DOHH2 (cell line): ENCODE data around the gene IFT122.

ENCODE experiments used
- H3F3A ChIP-seq: fragments of 200-600 bp; sonication (generic), shearing (Covaris generic); 2 replicates; pipeline ENCODE4 v1.6.0; 2016; ENCODE audit warnings: antibody characterized with exemption, mild to moderate bottlenecking; ENCODE audit not compliant: control insufficient read depth, insufficient read depth
- H3K27ac ChIP-seq: fragments of 200-600 bp; sonication (generic); 2 replicates; pipeline ENCODE4 v1.5.1; 2014; ENCODE audit warnings: low read depth, mild to moderate bottlenecking, low read length, moderate library complexity
- H3K27me3 ChIP-seq: fragments of 200-600 bp; sonication (generic); 2 replicates; pipeline ENCODE4 v1.6.1; 2014; ENCODE audit warnings: mild to moderate bottlenecking, low read length, mixed read lengths; ENCODE audit not compliant: control insufficient read depth
- H3K36me3 ChIP-seq: fragments of 200-600 bp; sonication (generic); 2 replicates; pipeline ENCODE4 v1.6.1; 2014; ENCODE audit warnings: mild to moderate bottlenecking, low read length, moderate library complexity, mixed read lengths; ENCODE audit not compliant: control insufficient read depth
- H3K4me1 ChIP-seq: fragments of 200-600 bp; sonication (generic); 2 replicates; pipeline ENCODE4 v1.6.1; 2014; ENCODE audit warnings: mild to moderate bottlenecking, low read length, mixed read lengths; ENCODE audit not compliant: control insufficient read depth
- H3K4me2 ChIP-seq: fragments of 200-600 bp; sonication (generic); 2 replicates; pipeline ENCODE4 v1.6.0; 2014; ENCODE audit warnings: mild to moderate bottlenecking, low read length, moderate library complexity
- H3K4me3 ChIP-seq: fragments of 200-600 bp; sonication (generic); 2 replicates; pipeline ENCODE4 v1.5.1; 2014; ENCODE audit warnings: mild to moderate bottlenecking, low read length, mixed read lengths
- H3K79me2 ChIP-seq: fragments of 200-600 bp; sonication (generic); 2 replicates; pipeline ENCODE4 v1.6.1; 2014; ENCODE audit warnings: mild to moderate bottlenecking, low read length, mixed read lengths; ENCODE audit not compliant: control insufficient read depth
- H3K9me2 ChIP-seq: fragments of 200-600 bp; sonication (generic); replicated peaks from 2 replicates; pipeline ENCODE4 v1.6.1; 2014; ENCODE audit warnings: mild to moderate bottlenecking, low read length, mixed read lengths; ENCODE audit not compliant: control insufficient read depth
- H3K9me3 ChIP-seq: fragments of 200-600 bp; sonication (generic); 2 replicates; pipeline ENCODE4 v1.6.1; 2014; ENCODE audit warnings: antibody characterized with exemption, low read length, mixed read lengths; ENCODE audit not compliant: control insufficient read depth, insufficient read depth
- H4K20me1 ChIP-seq: fragments of 200-600 bp; sonication (generic); 2 replicates; pipeline ENCODE4 v1.6.0; 2014; ENCODE audit warnings: low read depth, mild to moderate bottlenecking, antibody characterized with exemption, low read length, moderate library complexity; ENCODE audit not compliant: control insufficient read depth, insufficient read depth
- EZH2phosphoT487 ChIP-seq: fragments of 200-600 bp; sonication (generic); IDR thresholded peaks from 2 replicates; pipeline ENCODE4 v1.6.1; 2017; ENCODE audit warnings: borderline replicate concordance, mild to moderate bottlenecking, antibody characterized with exemption, low read length, moderate library complexity, mixed read lengths
- TF ChIP-seq, protein P1 (sequence below): fragments of 200-600 bp; sonication (generic); IDR thresholded peaks from one replicate; pipeline ENCODE4 v1.5.1; 2014; ENCODE audit warnings: antibody characterized with exemption, mild to moderate bottlenecking, low read depth, low read length; ENCODE audit not compliant: poor library complexity, severe bottlenecking

The IFT122 gene

DNA sequence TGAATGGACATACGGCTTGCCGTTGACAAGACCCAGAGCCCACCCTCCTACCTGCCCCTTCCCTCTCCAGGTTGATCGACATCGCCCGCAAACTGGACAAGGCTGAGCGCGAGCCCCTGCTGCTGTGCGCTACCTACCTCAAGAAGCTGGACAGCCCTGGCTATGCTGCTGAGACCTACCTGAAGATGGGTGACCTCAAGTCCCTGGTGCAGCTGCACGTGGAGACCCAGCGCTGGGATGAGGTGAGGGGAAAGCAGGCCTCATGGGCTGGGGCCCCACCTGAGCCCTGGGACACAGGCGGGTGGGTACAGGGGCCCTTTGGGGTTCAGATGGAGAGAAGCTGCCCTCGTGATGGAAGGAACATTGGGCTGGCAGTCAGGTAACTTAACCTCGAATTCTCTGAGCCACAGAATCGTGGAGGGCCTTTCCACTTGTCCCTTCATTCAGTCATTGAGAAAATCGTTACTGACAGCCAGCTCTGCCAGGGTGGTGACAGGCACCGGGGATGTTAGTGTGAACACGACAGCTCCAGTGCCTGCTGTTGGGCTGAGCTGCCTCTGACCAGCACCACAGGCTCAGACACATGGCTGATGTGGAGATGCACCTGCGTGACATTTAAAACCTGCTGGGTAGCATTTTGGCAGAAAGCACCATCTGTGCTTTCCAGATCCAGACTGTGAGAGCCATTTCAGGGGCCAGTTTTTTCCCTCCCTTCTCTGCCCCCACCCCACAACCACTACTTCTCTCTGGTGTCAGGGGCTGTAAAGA, 62.8 kb downstream of the IFT122 start:
- H3K4me3 ChIP-seq: no peak overlapping the region
- no peaks in the 10 kb centered on the region for H3K79me2 ChIP-seq
- no peaks in the 10 kb centered on the region for H3K9me2 ChIP-seq
- no peaks in the 10 kb centered on the region; the same call in 1 of the 2 replicates for H3K36me3 ChIP-seq
- H3K4me1 ChIP-seq: no peaks in the 10 kb centered on the region
- no peaks in the 10 kb centered on the region for H3K9me3 ChIP-seq
- no peaks in the 10 kb centered on the region for H3F3A ChIP-seq
- no peaks in the 10 kb centered on the region for H3K27me3 ChIP-seq
- H3K27ac ChIP-seq: no peak overlapping the region
- TF ChIP-seq EZH2phosphoT487: no peak
- TF ChIP-seq, protein P1, sequence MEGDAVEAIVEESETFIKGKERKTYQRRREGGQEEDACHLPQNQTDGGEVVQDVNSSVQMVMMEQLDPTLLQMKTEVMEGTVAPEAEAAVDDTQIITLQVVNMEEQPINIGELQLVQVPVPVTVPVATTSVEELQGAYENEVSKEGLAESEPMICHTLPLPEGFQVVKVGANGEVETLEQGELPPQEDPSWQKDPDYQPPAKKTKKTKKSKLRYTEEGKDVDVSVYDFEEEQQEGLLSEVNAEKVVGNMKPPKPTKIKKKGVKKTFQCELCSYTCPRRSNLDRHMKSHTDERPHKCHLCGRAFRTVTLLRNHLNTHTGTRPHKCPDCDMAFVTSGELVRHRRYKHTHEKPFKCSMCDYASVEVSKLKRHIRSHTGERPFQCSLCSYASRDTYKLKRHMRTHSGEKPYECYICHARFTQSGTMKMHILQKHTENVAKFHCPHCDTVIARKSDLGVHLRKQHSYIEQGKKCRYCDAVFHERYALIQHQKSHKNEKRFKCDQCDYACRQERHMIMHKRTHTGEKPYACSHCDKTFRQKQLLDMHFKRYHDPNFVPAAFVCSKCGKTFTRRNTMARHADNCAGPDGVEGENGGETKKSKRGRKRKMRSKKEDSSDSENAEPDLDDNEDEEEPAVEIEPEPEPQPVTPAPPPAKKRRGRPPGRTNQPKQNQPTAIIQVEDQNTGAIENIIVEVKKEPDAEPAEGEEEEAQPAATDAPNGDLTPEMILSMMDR: no peak
- H3K4me2 ChIP-seq: no peak overlapping the region
- no peaks in the 10 kb centered on the region for H4K20me1 ChIP-seq

DNA sequence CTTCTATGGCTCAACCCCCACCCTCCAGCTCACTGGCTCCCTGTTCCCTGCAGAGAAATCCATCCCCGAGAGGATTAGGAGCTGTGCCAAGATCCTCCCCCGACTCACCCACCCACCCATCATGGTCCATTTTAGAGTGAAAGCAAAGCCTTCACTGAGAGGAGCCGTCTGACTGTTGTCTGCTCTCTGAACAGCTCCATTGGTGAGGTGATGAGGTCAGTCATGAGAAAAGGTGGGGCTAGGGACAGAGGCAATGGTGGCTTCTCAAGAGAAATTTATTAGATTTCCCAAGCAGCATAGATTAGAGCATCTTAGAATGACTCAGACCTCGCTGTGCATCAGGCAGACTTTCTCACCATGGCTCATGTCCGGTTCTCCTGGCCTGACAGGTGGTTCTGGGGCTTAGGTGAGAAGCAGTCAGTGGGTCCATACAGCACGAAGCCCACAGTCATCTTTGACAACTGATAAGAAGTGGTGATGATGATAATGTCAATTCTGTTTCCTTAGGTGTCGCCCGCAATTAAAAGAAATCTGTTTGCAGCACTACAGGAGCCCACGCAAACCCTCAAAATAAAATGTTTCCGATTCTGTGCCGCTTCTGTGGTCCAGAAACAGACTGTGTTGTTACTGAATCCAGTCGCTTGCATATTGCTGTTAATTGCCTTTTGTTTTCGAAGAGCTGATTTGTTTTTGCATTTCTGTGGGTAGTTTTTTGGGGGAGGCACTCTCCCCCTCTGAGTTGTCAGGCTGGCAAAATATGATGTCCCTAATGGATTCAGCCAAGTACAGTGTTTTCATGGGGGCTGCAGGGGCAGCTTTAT, 63.7 kb downstream of the IFT122 start:
- no peaks in the 10 kb centered on the region for H4K20me1 ChIP-seq
- H3K36me3 ChIP-seq: no peaks in the 10 kb centered on the region; the same call in 1 of the 2 replicates
- H3K4me2 ChIP-seq: no peak overlapping the region
- H3K4me1 ChIP-seq: no peaks in the 10 kb centered on the region
- no peaks in the 10 kb centered on the region for H3F3A ChIP-seq
- TF ChIP-seq, protein P1: no peak
- no peak for TF ChIP-seq EZH2phosphoT487
- H3K4me3 ChIP-seq: no peak overlapping the region
- H3K27me3 ChIP-seq: no peaks in the 10 kb centered on the region
- H3K9me2 ChIP-seq: no peaks in the 10 kb centered on the region
- no peaks in the 10 kb centered on the region for H3K9me3 ChIP-seq
- no peaks in the 10 kb centered on the region for H3K79me2 ChIP-seq
- H3K27ac ChIP-seq: no peak overlapping the region

DNA sequence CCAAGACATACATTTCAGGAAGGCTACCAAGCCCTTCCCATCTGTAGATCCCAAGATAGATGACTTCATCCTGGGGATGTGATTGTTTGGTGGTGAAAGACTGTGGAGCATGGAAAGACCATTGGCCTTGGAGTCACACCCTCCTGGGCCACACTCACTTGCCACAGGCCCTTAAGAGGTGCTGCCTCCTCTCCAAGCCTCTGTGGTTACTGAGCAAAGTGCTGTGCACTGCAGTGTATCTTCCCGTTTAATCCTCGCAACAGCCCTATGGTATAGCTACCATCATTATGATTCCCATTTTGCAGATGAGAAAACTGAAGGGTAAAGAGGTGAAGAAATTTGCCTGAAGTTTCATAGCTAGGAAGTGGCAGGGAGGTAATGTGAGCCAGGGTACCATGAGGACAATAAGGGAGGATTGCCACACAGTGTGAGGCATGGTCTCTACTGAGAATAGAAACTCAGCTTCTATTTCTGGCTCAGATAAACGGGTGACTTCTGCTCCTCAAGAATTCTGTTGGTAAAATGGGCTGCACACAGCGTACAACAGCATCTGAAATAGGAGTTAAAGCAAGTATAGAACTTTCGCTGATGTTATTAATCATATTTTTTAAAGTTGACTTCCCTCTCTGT, 64.6 kb downstream of the IFT122 start:
- Histone ChIP-seq H3K27me3 (no peaks in the 10 kb centered on the region), H3K4me2 (no peak overlapping the region), H3K4me3 (no peak overlapping the region), H3K36me3 (no peaks in the 10 kb centered on the region; the same call in 1 of the 2 replicates), H3K27ac (no peak overlapping the region), H4K20me1 (no peaks in the 10 kb centered on the region), H3K9me2 (no peaks in the 10 kb centered on the region), H3K79me2 (no peaks in the 10 kb centered on the region), H3K9me3 (no peaks in the 10 kb centered on the region), H3K4me1 (no peaks in the 10 kb centered on the region), H3F3A (no peaks in the 10 kb centered on the region)
- no peak for TF ChIP-seq EZH2phosphoT487
- TF ChIP-seq, protein P1: no peak
